Esophagus muscularis mucosa (tissue), 3 donors: ENCODE data around the gene CRACDL.

Experiments
- POLR2AphosphoS5 ChIP-seq, 2 donors: sonication (generic); formaldehyde crosslinking; IDR thresholded peaks; one replicate each; pipeline ENCODE4 v1.6.1; 2017; ENCODE audit warnings: antibody characterized with exemption in 2 of 2
- TF ChIP-seq, protein P1 (sequence below), 3 experiments: fragments of 200-600 bp in 2 of 3; fragments of 450-650 bp in 1 of 3; sonication (generic) in 2 of 3; IDR thresholded peaks; one replicate each; pipeline ENCODE4 v1.5.1; 2017 to 2019; ENCODE audit warnings: antibody characterized with exemption in 3 of 3, mild to moderate bottlenecking in 2 of 3, moderate library complexity in 1 of 3

DNA sequence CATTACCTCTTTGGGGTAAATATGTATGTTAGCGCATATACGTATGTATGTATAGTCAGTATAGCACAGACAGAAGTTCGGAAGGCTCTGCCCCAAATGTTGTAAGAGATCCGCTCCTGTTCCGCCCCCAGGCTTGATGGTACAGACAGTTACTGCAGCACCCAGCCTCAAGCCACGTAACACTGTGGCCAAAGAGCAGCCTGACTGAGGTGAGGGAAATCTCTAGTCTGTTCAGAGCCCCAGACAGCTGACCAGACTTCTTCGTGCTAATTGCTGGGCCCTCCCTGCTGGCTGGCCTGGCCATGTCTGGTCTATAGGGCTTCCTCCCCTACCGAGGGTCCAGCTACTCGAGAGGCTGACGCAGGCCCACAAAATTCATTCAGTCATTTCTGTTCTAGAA is 7.8 kb downstream of the CRACDL start:
- TF ChIP-seq, protein P1, sequence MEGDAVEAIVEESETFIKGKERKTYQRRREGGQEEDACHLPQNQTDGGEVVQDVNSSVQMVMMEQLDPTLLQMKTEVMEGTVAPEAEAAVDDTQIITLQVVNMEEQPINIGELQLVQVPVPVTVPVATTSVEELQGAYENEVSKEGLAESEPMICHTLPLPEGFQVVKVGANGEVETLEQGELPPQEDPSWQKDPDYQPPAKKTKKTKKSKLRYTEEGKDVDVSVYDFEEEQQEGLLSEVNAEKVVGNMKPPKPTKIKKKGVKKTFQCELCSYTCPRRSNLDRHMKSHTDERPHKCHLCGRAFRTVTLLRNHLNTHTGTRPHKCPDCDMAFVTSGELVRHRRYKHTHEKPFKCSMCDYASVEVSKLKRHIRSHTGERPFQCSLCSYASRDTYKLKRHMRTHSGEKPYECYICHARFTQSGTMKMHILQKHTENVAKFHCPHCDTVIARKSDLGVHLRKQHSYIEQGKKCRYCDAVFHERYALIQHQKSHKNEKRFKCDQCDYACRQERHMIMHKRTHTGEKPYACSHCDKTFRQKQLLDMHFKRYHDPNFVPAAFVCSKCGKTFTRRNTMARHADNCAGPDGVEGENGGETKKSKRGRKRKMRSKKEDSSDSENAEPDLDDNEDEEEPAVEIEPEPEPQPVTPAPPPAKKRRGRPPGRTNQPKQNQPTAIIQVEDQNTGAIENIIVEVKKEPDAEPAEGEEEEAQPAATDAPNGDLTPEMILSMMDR (IDR thresholded peaks at IDR 0.05), result no peak
- TF ChIP-seq POLR2AphosphoS5 (IDR thresholded peaks at IDR 0.05), result no peak
